Lung (tissue), 12 donors: ENCODE measurements around the gene SCNN1B. TPM values are rescaled to one million over a fixed set of nuclear protein-coding genes. Genes with fewer than 3 reads are reported as not detected.

ENCODE experiments used
- ATAC-seq: fragments of 200-7000 bp; cut with Tn5 transposase; one replicate; pipeline ENCODE4 v1.9.1; 2020; ENCODE audit warnings: moderate number of reproducible peaks; ENCODE audit not compliant: insufficient read depth, low FRiP score
- DNase-seq, 3 donors: peaks; one replicate each; pipeline ENCODE4 v3.0.0-alpha.2; 2013 to 2017
- H3K27ac ChIP-seq, 2 donors: one replicate each; pipeline ENCODE4 v1.5.1; 2013; ENCODE audit warnings: mild to moderate bottlenecking in 2 of 2, moderate library complexity in 2 of 2, control low read depth in 1 of 2, inconsistent platforms in 1 of 2, low read depth in 1 of 2, low read length in 1 of 2
- H3K27me3 ChIP-seq, 3 donors: one replicate each; pipeline ENCODE4 v1.5.1; 2013; ENCODE audit warnings: low read length in 2 of 3; ENCODE audit not compliant: control insufficient read depth in 3 of 3, insufficient read depth in 3 of 3
- H3K36me3 ChIP-seq, 4 donors: one replicate each; pipeline ENCODE4 v1.5.1; 2013; ENCODE audit warnings: low read length in 4 of 4, mild to moderate bottlenecking in 1 of 4, moderate library complexity in 1 of 4; ENCODE audit not compliant: control insufficient read depth in 4 of 4, insufficient read depth in 4 of 4
- H3K4me1 ChIP-seq, 5 donors: one replicate each; pipeline ENCODE4 v1.5.1; 2013; ENCODE audit warnings: low read length in 5 of 5, mild to moderate bottlenecking in 2 of 5, moderate library complexity in 1 of 5; ENCODE audit not compliant: control insufficient read depth in 5 of 5, insufficient read depth in 5 of 5
- H3K4me3 ChIP-seq: one replicate; pipeline ENCODE4 v1.5.1; 2013; ENCODE audit warnings: mild to moderate bottlenecking, control low read depth, moderate library complexity
- H3K9ac ChIP-seq, 2 donors: one replicate each; pipeline ENCODE4 v1.5.1; 2013; ENCODE audit warnings: low read length in 2 of 2, control low read depth in 1 of 2; ENCODE audit not compliant: insufficient read depth in 1 of 2
- H3K9me3 ChIP-seq, 4 donors: one replicate each; pipeline ENCODE4 v1.5.1; 2013; ENCODE audit warnings: low read length in 3 of 4, mild to moderate bottlenecking in 1 of 4, moderate library complexity in 1 of 4; ENCODE audit not compliant: control insufficient read depth in 4 of 4, insufficient read depth in 3 of 4
- CTCF ChIP-seq: IDR thresholded peaks from 2 replicates; pipeline ENCODE4 v1.5.1; 2012; ENCODE audit warnings: mild to moderate bottlenecking; ENCODE audit errors: control extremely low read depth, extremely low read depth
- WGBS, 2 donors: extraction: QIAGEN DNeasy Blood & Tissue Kit; methylation state at CpG; one replicate each; pipeline ENCODE4 v1.1.7; 2013; 5-methylcytosine and 5-hydroxymethylcytosine counted together
- polyA plus RNA-seq, 2 donors: library from polyadenylated mRNA; stranded (reverse); fragments of 200-250 nt; gene quantifications; one replicate each; pipeline ENCODE4 v1.2.1, GENCODE V29; 2013
- total RNA-seq, 2 donors: library from RNA; depleted of rRNA in 1 of 2; stranded (reverse); fragments of >200 nt in 1 of 2; gene quantifications; one replicate each; pipeline ENCODE4 v1.2.1, GENCODE V29; 2014 to 2021
- donor health status: control.
- donor health status: control.
- donor health status: Bipolar disorder and iron deficiency.
- donor health status: healthy.
- donor health status: DM: yes; HTN: yes; CAD: no.

The SCNN1B gene
- total and polyA plus RNA-seq, 4 donors = 16.4 to 58.7 (median 41.3) TPM

- no peaks in the 10 kb centered on the region for H3K36me3 ChIP-seq
- H3K9me3 ChIP-seq = no peaks in the 10 kb centered on the region
- H3K27ac ChIP-seq = no peak overlapping the region
- no peak overlapping the region for H3K9ac ChIP-seq
- TF ChIP-seq CTCF = no peak
- peaks cover 0 to 5% (median 0%) of the 10 kb centered on the region in 5 donors for H3K4me1 ChIP-seq
- H3K4me3 ChIP-seq = no peak overlapping the region
- 29 to 42% methylated on average over 9 of the region's 9 CpGs for WGBS, 2 donors
- DNase-seq = no peak
- no peaks in the 10 kb centered on the region for H3K27me3 ChIP-seq
- no peak for ATAC-seq
Measured at GRCh38 chr16:23279721-23280153, 22.4 kb upstream of the SCNN1B start.

GRCh38 chr16:23280483-23280967 is 21.6 kb upstream of the SCNN1B start:
- Histone ChIP-seq H3K4me3 (no peak overlapping the region), H3K4me1 (peaks cover 0 to 5% (median 0%) of the 10 kb centered on the region in 5 donors), H3K9ac (no peak overlapping the region), H3K9me3 (no peaks in the 10 kb centered on the region), H3K36me3 (no peaks in the 10 kb centered on the region), H3K27ac (no peak overlapping the region), H3K27me3 (no peaks in the 10 kb centered on the region)
- WGBS, 2 donors = 55 to 65% methylated on average over 6 of the region's 6 CpGs
- DNase-seq (no peak), ATAC-seq (no peak)
- TF ChIP-seq CTCF = no peak

- TF ChIP-seq CTCF = no peak
- ATAC-seq = no peak
Measured at GRCh38 chr16:23282568-23282967, 19.5 kb upstream of the SCNN1B start.

GRCh38 chr16:23283571-23283970 is 18.5 kb upstream of the SCNN1B start:
- ATAC-seq = no peak
- WGBS, 2 donors = 75 to 76% methylated on average over 2 of the region's 2 CpGs
- Histone ChIP-seq H3K27ac (no peak overlapping the region), H3K9me3 (no peaks in the 10 kb centered on the region), H3K36me3 (no peaks in the 10 kb centered on the region), H3K4me3 (no peak overlapping the region), H3K4me1 (peaks cover 0 to 5% (median 0%) of the 10 kb centered on the region in 5 donors), H3K27me3 (no peaks in the 10 kb centered on the region), H3K9ac (no peak overlapping the region)
- no peak for DNase-seq
- no peak for TF ChIP-seq CTCF

More at GRCh38 chr16:23282568-23282967, 19.5 kb upstream of the SCNN1B start:
- Histone ChIP-seq H3K4me1 (peaks cover 0 to 5% (median 0%) of the 10 kb centered on the region in 5 donors), H3K9me3 (no peaks in the 10 kb centered on the region), H3K27ac (no peak overlapping the region), H3K36me3 (no peaks in the 10 kb centered on the region), H3K4me3 (no peak overlapping the region), H3K27me3 (no peaks in the 10 kb centered on the region), H3K9ac (no peak overlapping the region)
- 89 to 90% methylated on average over 1 of the region's 1 CpG for WGBS, 2 donors
- no peak for DNase-seq
